Stomach (tissue), 9 donors: ENCODE results near the gene PPDPF. TPM values are rescaled to one million over a fixed set of nuclear protein-coding genes. Genes with fewer than 3 reads are reported as not detected.

ENCODE experiments used
- DNase-seq, 2 donors: peaks; one replicate each; pipeline versions ENCODE4 v3.0.0 to v3.0.0-alpha.2; 2013 to 2019
- H3K27ac ChIP-seq, 5 donors: fragments of 200-600 bp in 4 of 5; sonication (generic) in 4 of 5; one replicate each; pipeline ENCODE4 v1.5.1; 2013 to 2019; ENCODE audit warnings: mild to moderate bottlenecking in 1 of 5, moderate library complexity in 1 of 5
- H3K27me3 ChIP-seq, 3 donors: fragments of 200-600 bp; sonication (generic); one replicate each; pipeline ENCODE4 v1.5.1; 2017 to 2019; ENCODE audit warnings: mixed run types in 1 of 3
- H3K36me3 ChIP-seq, 4 donors: fragments of 200-600 bp; sonication (generic); 1 replicate in 3 of 4; 2 replicates in 1 of 4; pipeline ENCODE4 v1.5.1; 2016 to 2019
- H3K4me1 ChIP-seq, 4 donors: fragments of 200-600 bp; sonication (generic); one replicate each; pipeline ENCODE4 v1.5.1; 2016 to 2019
- H3K4me3 ChIP-seq, 4 donors: fragments of 200-600 bp; sonication (generic) in 3 of 4; one replicate each; pipeline ENCODE4 v1.5.1; 2016 to 2019; ENCODE audit warnings: mild to moderate bottlenecking in 1 of 4
- H3K9me3 ChIP-seq, 4 donors: fragments of 200-600 bp; sonication (generic); one replicate each; pipeline ENCODE4 v1.5.1; 2016 to 2019
- EP300 ChIP-seq: sonication (generic); formaldehyde crosslinking; IDR thresholded peaks from one replicate; pipeline ENCODE4 v1.6.1; 2017; ENCODE audit warnings: antibody characterized with exemption
- POLR2A ChIP-seq, 4 donors: fragments of 450-650 bp; IDR thresholded peaks; one replicate each; pipeline ENCODE4 v1.6.1; 2016; ENCODE audit warnings: antibody characterized with exemption in 4 of 4, control low read depth in 2 of 4, mild to moderate bottlenecking in 1 of 4, moderate library complexity in 1 of 4
- POLR2AphosphoS5 ChIP-seq, 3 donors: sonication (generic); formaldehyde crosslinking; IDR thresholded peaks; one replicate each; pipeline ENCODE4 v1.6.1; 2016; ENCODE audit warnings: antibody characterized with exemption in 3 of 3
- WGBS, 5 donors: extraction: QIAGEN DNeasy Blood & Tissue Kit in 3 of 5; methylation state at CpG; one replicate each; pipeline versions ENCODE4 v1.1.5 to v1.1.7; 2013 to 2018; 5-methylcytosine and 5-hydroxymethylcytosine counted together
- intact Hi-C: fragments of 100-400 bp; cut with DNase I; formaldehyde crosslinking; loops from one replicate; pipeline ENCODE4 v1.15.1; 2023; ENCODE audit warnings: low total_unique reads
- polyA plus RNA-seq, 3 donors: library from polyadenylated mRNA; stranded (reverse); fragments of 200-250 nt; gene quantifications; one replicate each; pipeline ENCODE4 v1.2.3, GENCODE V29; 2013
- total RNA-seq, 5 donors: library from RNA; depleted of rRNA; stranded (reverse); fragments of >200 nt; gene quantifications; one replicate each; pipeline versions ENCODE4 v1.1.0 to v1.2.3, GENCODE V29; 2014 to 2016
- TF ChIP-seq, protein P1 (sequence below), 7 experiments: fragments of 450-650 bp in 4 of 7; fragments of 200-600 bp in 3 of 7; sonication (generic) in 3 of 7; IDR thresholded peaks; one replicate each; pipeline ENCODE4 v1.5.1; 2016 to 2019; ENCODE audit warnings: antibody characterized with exemption in 7 of 7, control low read depth in 2 of 7, mild to moderate bottlenecking in 1 of 7
- donor health status: healthy with polysubstance abuse.
- donor health status: Bipolar disorder and iron deficiency.
- donor health status: healthy.

The PPDPF gene
- total and polyA plus RNA-seq, 8 donors, result 1.8 to 756 (median 195) TPM

- no peak overlapping the region for H3K4me3 ChIP-seq
- peaks cover 9 to 81% (median 39%) of the 10 kb centered on the region in 3 donors for H3K27me3 ChIP-seq
- 17 to 36% (median 21%) methylated on average over 10 to 83 of the region's 83 CpGs for WGBS, 5 donors
- peaks cover 0 to 12% (median 4%) of the 10 kb centered on the region in 4 donors for H3K4me1 ChIP-seq
- no peak for DNase-seq
- H3K27ac ChIP-seq, result no peak overlapping the region
- H3K9me3 ChIP-seq, result peaks cover 0 to 6% (median 5%) of the 10 kb centered on the region in 4 donors
- intact Hi-C loops, result no loop called here
- H3K36me3 ChIP-seq, result peaks cover 0 to 4% (median 0%) of the 10 kb centered on the region in 4 donors
- TF ChIP-seq POLR2AphosphoS5 (IDR thresholded peaks at IDR 0.05) (no peak), EP300 (no peak), POLR2A (IDR thresholded peaks at IDR 0.05) (no peak)
- TF ChIP-seq, protein P1, sequence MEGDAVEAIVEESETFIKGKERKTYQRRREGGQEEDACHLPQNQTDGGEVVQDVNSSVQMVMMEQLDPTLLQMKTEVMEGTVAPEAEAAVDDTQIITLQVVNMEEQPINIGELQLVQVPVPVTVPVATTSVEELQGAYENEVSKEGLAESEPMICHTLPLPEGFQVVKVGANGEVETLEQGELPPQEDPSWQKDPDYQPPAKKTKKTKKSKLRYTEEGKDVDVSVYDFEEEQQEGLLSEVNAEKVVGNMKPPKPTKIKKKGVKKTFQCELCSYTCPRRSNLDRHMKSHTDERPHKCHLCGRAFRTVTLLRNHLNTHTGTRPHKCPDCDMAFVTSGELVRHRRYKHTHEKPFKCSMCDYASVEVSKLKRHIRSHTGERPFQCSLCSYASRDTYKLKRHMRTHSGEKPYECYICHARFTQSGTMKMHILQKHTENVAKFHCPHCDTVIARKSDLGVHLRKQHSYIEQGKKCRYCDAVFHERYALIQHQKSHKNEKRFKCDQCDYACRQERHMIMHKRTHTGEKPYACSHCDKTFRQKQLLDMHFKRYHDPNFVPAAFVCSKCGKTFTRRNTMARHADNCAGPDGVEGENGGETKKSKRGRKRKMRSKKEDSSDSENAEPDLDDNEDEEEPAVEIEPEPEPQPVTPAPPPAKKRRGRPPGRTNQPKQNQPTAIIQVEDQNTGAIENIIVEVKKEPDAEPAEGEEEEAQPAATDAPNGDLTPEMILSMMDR (IDR thresholded peaks at IDR 0.05), result no peak
Measured at GRCh38 chr20:63488315-63489251, 32.0 kb upstream of the PPDPF start.

GRCh38 chr20:63490416-63490815 is 30.1 kb upstream of the PPDPF start:
- H3K27ac ChIP-seq, result no peak overlapping the region
- no peak overlapping the region for H3K4me3 ChIP-seq
- H3K4me1 ChIP-seq, result peaks cover 0 to 12% (median 4%) of the 10 kb centered on the region in 4 donors
- DNase-seq, result no peak
- peaks cover 0 to 6% (median 5%) of the 10 kb centered on the region in 4 donors for H3K9me3 ChIP-seq
- H3K27me3 ChIP-seq, result peaks cover 9 to 77% (median 25%) of the 10 kb centered on the region in 3 donors
- intact Hi-C loops, result no loop called here
- WGBS, 5 donors, result 72 to 79% (median 78%) methylated on average over 22 to 24 of the region's 24 CpGs
- no peak for TF ChIP-seq EP300
- no peak for TF ChIP-seq POLR2A (IDR thresholded peaks at IDR 0.05)
- peaks cover 0 to 4% (median 0%) of the 10 kb centered on the region in 4 donors for H3K36me3 ChIP-seq

- intact Hi-C loops, result no loop called here
- TF ChIP-seq POLR2AphosphoS5 (IDR thresholded peaks at IDR 0.05), result no peak
- no peak for TF ChIP-seq POLR2A (IDR thresholded peaks at IDR 0.05)
- no peak for TF ChIP-seq EP300
- TF ChIP-seq, protein P1 (IDR thresholded peaks at IDR 0.05), result no peak
- DNase-seq, result no peak
- H3K36me3 ChIP-seq, result peaks cover 0 to 4% (median 0%) of the 10 kb centered on the region in 4 donors
- WGBS, 5 donors, result 66 to 89% (median 82%) methylated on average over 3 to 4 of the region's 4 CpGs
- peaks cover 2 to 17% (median 8%) of the 10 kb centered on the region in 4 donors for H3K4me1 ChIP-seq
- H3K9me3 ChIP-seq, result peaks cover 0 to 5% (median 5%) of the 10 kb centered on the region in 4 donors
- no peak overlapping the region for H3K27ac ChIP-seq
- peaks cover 9 to 77% (median 30%) of the 10 kb centered on the region in 3 donors for H3K27me3 ChIP-seq
- H3K4me3 ChIP-seq, result no peak overlapping the region
Measured at GRCh38 chr20:63491078-63491477, 29.5 kb upstream of the PPDPF start.

GRCh38 chr20:63491635-63492230 is 28.8 kb upstream of the PPDPF start:
- peaks cover 9 to 75% (median 33%) of the 10 kb centered on the region in 3 donors for H3K27me3 ChIP-seq
- H3K9me3 ChIP-seq, result no peaks in the 10 kb centered on the region
- no peak overlapping the region for H3K4me3 ChIP-seq
- no peak overlapping the region for H3K27ac ChIP-seq
- peaks cover 8 to 24% (median 15%) of the 10 kb centered on the region in 4 donors for H3K4me1 ChIP-seq
- peaks cover 0 to 4% (median 0%) of the 10 kb centered on the region in 4 donors for H3K36me3 ChIP-seq
- intact Hi-C loops, result no loop called here
- 52 to 92% (median 59%) methylated on average over 4 of the region's 4 CpGs for WGBS, 5 donors
- DNase-seq, result no peak
- no peak for TF ChIP-seq POLR2AphosphoS5 (IDR thresholded peaks at IDR 0.05)

- Histone ChIP-seq H3K9me3 (no peaks in the 10 kb centered on the region), H3K36me3 (peaks cover 0 to 4% (median 0%) of the 10 kb centered on the region in 4 donors), H3K27me3 (peaks cover 10 to 75% (median 35%) of the 10 kb centered on the region in 3 donors), H3K4me3 (no peak overlapping the region), H3K27ac (no peak overlapping the region), H3K4me1 (peaks cover 8 to 28% (median 21%) of the 10 kb centered on the region in 4 donors)
- TF ChIP-seq POLR2A (IDR thresholded peaks at IDR 0.05) (no peak), EP300 (no peak), POLR2AphosphoS5 (IDR thresholded peaks at IDR 0.05) (no peak)
- TF ChIP-seq, protein P1 (IDR thresholded peaks at IDR 0.05), result no peak
- intact Hi-C loops, result no loop called here
- WGBS, 5 donors, result 89 to 96% (median 93%) methylated on average over 2 of the region's 2 CpGs
- no peak for DNase-seq
Measured at GRCh38 chr20:63492518-63492917, 28.0 kb upstream of the PPDPF start.
